HepG2 (cell line): ENCODE measurements around the gene VWA7. TPM values are rescaled to one million over a fixed set of nuclear protein-coding genes. Genes with fewer than 3 reads are reported as not detected.

Experiments used
- CCDC6 ChIP-seq: sonication (generic); formaldehyde crosslinking; IDR thresholded peaks from 2 replicates; pipeline ENCODE4 v1.8.1; 2022; ENCODE audit warnings: mild to moderate bottlenecking, missing genetic modification reagents, moderate library complexity
- NR2F1 ChIP-seq, 2 experiments: fragments of 450-650 bp in 1 of 2; formaldehyde crosslinking in 1 of 2; IDR thresholded peaks; 2 replicates each; pipeline versions ENCODE4 v1.5.0 to v1.6.1; 2016 to 2020; ENCODE audit warnings: mild to moderate bottlenecking in 1 of 2, missing compliant biosample characterization in 1 of 2, missing genetic modification reagents in 1 of 2, moderate library complexity in 1 of 2
- NR2F2 ChIP-seq: IDR thresholded peaks from 2 replicates; pipeline ENCODE4 v1.6.1; 2012; ENCODE audit warnings: low read depth, inconsistent platforms, borderline replicate concordance
- POGK ChIP-seq: sonication (generic); formaldehyde crosslinking; conservative IDR thresholded peaks from 2 replicates; pipeline ENCODE4 v1.8.0; 2022; ENCODE audit warnings: mild to moderate bottlenecking, moderate library complexity, missing genetic modification reagents
- RBAK ChIP-seq: sonication (generic); formaldehyde crosslinking; IDR thresholded peaks from 2 replicates; pipeline ENCODE4 v1.5.1; 2020; ENCODE audit warnings: mild to moderate bottlenecking, missing genetic modification reagents
- SIX4 ChIP-seq: sonication (generic); formaldehyde crosslinking; IDR thresholded peaks from 2 replicates; pipeline ENCODE4 v1.4.0; 2020; ENCODE audit warnings: missing genetic modification reagents
- SMAD3 ChIP-seq: sonication (generic); formaldehyde crosslinking; IDR thresholded peaks from 2 replicates; pipeline ENCODE4 v1.4.0; 2020; ENCODE audit warnings: missing genetic modification reagents
- SOX6 ChIP-seq, 2 experiments: fragments of 450-650 bp in 1 of 2; sonication (generic) in 1 of 2; formaldehyde crosslinking in 1 of 2; IDR thresholded peaks; 2 replicates each; pipeline versions ENCODE4 v1.4.0 to v1.6.1; 2017 to 2020; ENCODE audit warnings: antibody characterized with exemption in 1 of 2, mild to moderate bottlenecking in 1 of 2, missing genetic modification reagents in 1 of 2
- STAG1 ChIP-seq: sonication (generic); formaldehyde crosslinking; IDR thresholded peaks from 2 replicates; pipeline ENCODE4 v1.4.0; 2020; ENCODE audit warnings: missing genetic modification reagents
- TBL1XR1 ChIP-seq: fragments of 150-350 bp; IDR thresholded peaks from 2 replicates; pipeline ENCODE4 v1.6.1; 2014; ENCODE audit warnings: borderline replicate concordance, low read length; ENCODE audit not compliant: partially characterized antibody
- ZMYM4 ChIP-seq: sonication (generic); formaldehyde crosslinking; IDR thresholded peaks from 2 replicates; pipeline ENCODE4 v1.8.1; 2023; ENCODE audit warnings: mild to moderate bottlenecking, missing genetic modification reagents
- ZNF263 ChIP-seq: sonication (generic); formaldehyde crosslinking; IDR thresholded peaks from 2 replicates; pipeline ENCODE4 v1.4.0; 2020; ENCODE audit warnings: missing genetic modification reagents
- ZNF33B ChIP-seq: sonication (generic); formaldehyde crosslinking; IDR thresholded peaks from 2 replicates; pipeline ENCODE4 v1.5.1; 2020; ENCODE audit warnings: mild to moderate bottlenecking, missing genetic modification reagents
- ZNF558 ChIP-seq: sonication (generic); formaldehyde crosslinking; IDR thresholded peaks from 2 replicates; pipeline ENCODE4 v1.9.0; 2022; ENCODE audit warnings: mild to moderate bottlenecking, missing genetic modification reagents, borderline replicate concordance
- ZNF616 ChIP-seq: sonication (generic); formaldehyde crosslinking; IDR thresholded peaks from 2 replicates; pipeline ENCODE4 v1.5.0; 2020; ENCODE audit warnings: low read depth, mild to moderate bottlenecking, missing genetic modification reagents
- polyA plus RNA-seq, 8 experiments: library from polyadenylated mRNA; depleted of rRNA in 3 of 8; stranded (reverse) in 7 of 8; unstranded in 1 of 8; fragments of >200 nt; fragmentation: Illumina TruSeq in 4 of 8; extraction: Trizol in 4 of 8; gene quantifications; 2 replicates each; pipeline versions ENCODE4 v1.2.1 to v1.2.3, GENCODE V29; 2011 to 2016; ENCODE audit warnings: low read depth in 4 of 8, missing spikeins in 1 of 8, mixed read lengths in 1 of 8; ENCODE audit not compliant: insufficient read depth in 1 of 8
- total RNA-seq, 5 experiments: library from RNA; depleted of rRNA; stranded (reverse); fragments of >200 nt; fragmentation: Illumina TruSeq; extraction: Trizol; gene quantifications; 2 replicates each; pipeline ENCODE4 v1.2.3, GENCODE V29; 2016; ENCODE audit warnings: low read depth in 1 of 5
- TF ChIP-seq, protein P1 (sequence below): sonication (generic); formaldehyde crosslinking; IDR thresholded peaks from 2 replicates; pipeline ENCODE4 v1.5.0; 2020; ENCODE audit warnings: mild to moderate bottlenecking, missing genetic modification reagents
- TF ChIP-seq, protein P2 (sequence below): sonication (generic); formaldehyde crosslinking; IDR thresholded peaks from 2 replicates; pipeline ENCODE4 v1.4.0; 2020; ENCODE audit warnings: missing genetic modification reagents
- TF ChIP-seq, protein P3 (sequence below): sonication (generic); formaldehyde crosslinking; IDR thresholded peaks from 2 replicates; pipeline ENCODE4 v1.5.0; 2020; ENCODE audit warnings: missing genetic modification reagents
- TF ChIP-seq, protein P4 (sequence below): sonication (generic); IDR thresholded peaks from 2 replicates; pipeline ENCODE4 v1.6.1; 2016; ENCODE audit warnings: low read depth, borderline replicate concordance

The VWA7 gene
- total and polyA plus RNA-seq, 2 of the 13 experiments (the other 11 are each of a cell fraction or from before 2014, with no cell fraction given), result 0.86 to 3.3 TPM

DNA sequence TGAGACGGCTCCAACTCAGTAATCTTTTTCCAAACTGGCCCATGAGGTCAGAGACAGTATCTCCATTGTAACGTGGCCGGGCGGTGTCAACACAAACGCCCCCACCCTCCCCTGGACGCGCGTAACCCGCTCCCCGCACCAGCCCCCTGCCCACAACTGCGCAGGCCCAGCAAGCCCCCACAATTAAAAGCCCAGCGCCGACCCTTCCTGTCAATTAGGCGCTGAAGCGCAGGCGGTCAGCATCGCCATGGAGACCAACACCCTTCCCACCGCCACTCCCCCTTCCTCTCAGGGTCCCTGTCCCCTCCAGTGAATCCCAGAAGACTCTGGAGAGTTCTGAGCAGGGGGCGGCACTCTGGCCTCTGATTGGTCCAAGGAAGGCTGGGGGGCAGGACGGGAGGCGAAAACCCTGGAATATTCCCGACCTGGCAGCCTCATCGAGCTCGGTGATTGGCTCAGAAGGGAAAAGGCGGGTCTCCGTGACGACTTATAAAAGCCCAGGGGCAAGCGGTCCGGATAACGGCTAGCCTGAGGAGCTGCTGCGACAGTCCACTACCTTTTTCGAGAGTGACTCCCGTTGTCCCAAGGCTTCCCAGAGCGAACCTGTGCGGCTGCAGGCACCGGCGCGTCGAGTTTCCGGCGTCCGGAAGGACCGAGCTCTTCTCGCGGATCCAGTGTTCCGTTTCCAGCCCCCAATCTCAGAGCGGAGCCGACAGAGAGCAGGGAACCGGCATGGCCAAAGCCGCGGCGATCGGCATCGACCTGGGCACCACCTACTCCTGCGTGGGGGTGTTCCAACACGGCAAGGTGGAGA is 38.1 kb upstream of the VWA7 start, which contains the start of the genes HSPA1A and HSPA1L (continued):
- peak; percentile 81 for TF ChIP-seq ZMYM4 (CRISPR knock-in tag)
- TF ChIP-seq ZNF616 (CRISPR knock-in tag), result no peak
- peak; percentile 37; the same call in 1 of the 2 replicates for TF ChIP-seq NR2F2
- no peak for TF ChIP-seq SIX4 (CRISPR knock-in tag)
- TF ChIP-seq, protein P1, sequence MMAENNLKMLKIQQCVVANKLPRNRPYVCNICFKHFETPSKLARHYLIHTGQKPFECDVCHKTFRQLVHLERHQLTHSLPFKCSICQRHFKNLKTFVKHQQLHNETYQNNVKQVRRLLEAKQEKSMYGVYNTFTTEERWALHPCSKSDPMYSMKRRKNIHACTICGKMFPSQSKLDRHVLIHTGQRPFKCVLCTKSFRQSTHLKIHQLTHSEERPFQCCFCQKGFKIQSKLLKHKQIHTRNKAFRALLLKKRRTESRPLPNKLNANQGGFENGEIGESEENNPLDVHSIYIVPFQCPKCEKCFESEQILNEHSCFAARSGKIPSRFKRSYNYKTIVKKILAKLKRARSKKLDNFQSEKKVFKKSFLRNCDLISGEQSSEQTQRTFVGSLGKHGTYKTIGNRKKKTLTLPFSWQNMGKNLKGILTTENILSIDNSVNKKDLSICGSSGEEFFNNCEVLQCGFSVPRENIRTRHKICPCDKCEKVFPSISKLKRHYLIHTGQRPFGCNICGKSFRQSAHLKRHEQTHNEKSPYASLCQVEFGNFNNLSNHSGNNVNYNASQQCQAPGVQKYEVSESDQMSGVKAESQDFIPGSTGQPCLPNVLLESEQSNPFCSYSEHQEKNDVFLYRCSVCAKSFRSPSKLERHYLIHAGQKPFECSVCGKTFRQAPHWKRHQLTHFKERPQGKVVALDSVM (CRISPR knock-in tag), result no peak
- TF ChIP-seq ZNF263 (CRISPR knock-in tag), result peak; percentile 25; the same call in 1 of the 2 replicates
- TF ChIP-seq, protein P2, sequence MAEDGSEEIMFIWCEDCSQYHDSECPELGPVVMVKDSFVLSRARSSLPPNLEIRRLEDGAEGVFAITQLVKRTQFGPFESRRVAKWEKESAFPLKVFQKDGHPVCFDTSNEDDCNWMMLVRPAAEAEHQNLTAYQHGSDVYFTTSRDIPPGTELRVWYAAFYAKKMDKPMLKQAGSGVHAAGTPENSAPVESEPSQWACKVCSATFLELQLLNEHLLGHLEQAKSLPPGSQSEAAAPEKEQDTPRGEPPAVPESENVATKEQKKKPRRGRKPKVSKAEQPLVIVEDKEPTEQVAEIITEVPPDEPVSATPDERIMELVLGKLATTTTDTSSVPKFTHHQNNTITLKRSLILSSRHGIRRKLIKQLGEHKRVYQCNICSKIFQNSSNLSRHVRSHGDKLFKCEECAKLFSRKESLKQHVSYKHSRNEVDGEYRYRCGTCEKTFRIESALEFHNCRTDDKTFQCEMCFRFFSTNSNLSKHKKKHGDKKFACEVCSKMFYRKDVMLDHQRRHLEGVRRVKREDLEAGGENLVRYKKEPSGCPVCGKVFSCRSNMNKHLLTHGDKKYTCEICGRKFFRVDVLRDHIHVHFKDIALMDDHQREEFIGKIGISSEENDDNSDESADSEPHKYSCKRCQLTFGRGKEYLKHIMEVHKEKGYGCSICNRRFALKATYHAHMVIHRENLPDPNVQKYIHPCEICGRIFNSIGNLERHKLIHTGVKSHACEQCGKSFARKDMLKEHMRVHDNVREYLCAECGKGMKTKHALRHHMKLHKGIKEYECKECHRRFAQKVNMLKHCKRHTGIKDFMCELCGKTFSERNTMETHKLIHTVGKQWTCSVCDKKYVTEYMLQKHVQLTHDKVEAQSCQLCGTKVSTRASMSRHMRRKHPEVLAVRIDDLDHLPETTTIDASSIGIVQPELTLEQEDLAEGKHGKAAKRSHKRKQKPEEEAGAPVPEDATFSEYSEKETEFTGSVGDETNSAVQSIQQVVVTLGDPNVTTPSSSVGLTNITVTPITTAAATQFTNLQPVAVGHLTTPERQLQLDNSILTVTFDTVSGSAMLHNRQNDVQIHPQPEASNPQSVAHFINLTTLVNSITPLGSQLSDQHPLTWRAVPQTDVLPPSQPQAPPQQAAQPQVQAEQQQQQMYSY (CRISPR knock-in tag), result no peak
- no peak for TF ChIP-seq NR2F1 (CRISPR knock-in tag; IDR thresholded peaks at IDR 0.05)
- 0 out of 2 replicates have a peak, but pooled peaks have one; percentile 77 for TF ChIP-seq ZNF33B (CRISPR knock-in tag)
- TF ChIP-seq POGK (CRISPR knock-in tag), result no peak
- no peak for TF ChIP-seq TBL1XR1
- peak; percentile 79; the same call in 1 of the 2 replicates for TF ChIP-seq CCDC6
- TF ChIP-seq, protein P3, sequence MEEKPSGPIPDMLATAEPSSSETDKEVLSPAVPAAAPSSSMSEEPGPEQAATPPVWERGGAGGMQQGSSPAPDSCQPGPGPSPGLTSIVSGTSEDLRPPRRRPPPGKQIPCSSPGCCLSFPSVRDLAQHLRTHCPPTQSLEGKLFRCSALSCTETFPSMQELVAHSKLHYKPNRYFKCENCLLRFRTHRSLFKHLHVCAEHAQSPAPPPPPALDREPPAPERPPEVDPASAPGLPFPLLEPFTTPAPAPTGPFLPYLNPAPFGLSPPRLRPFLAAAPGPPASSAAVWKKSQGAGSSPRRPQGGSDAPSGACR (CRISPR knock-in tag), result no peak
- TF ChIP-seq STAG1 (CRISPR knock-in tag), result 0 out of 2 replicates have a peak, but pooled peaks have one; percentile 5
- TF ChIP-seq ZNF558 (CRISPR knock-in tag), result no peak
- TF ChIP-seq SOX6 (IDR thresholded peaks at IDR 0.05), result no peak
- TF ChIP-seq SOX6 (CRISPR knock-in tag; IDR thresholded peaks at IDR 0.05), result peak; percentile 20; the same call in 1 of the 2 replicates
- TF ChIP-seq SMAD3 (CRISPR knock-in tag), result peak; percentile 67; the same call in 1 of the 2 replicates
- TF ChIP-seq, protein P4, sequence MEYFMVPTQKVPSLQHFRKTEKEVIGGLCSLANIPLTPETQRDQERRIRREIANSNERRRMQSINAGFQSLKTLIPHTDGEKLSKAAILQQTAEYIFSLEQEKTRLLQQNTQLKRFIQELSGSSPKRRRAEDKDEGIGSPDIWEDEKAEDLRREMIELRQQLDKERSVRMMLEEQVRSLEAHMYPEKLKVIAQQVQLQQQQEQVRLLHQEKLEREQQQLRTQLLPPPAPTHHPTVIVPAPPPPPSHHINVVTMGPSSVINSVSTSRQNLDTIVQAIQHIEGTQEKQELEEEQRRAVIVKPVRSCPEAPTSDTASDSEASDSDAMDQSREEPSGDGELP, result no peak
- no peak for TF ChIP-seq RBAK (CRISPR knock-in tag)
